Neural cell (in vitro differentiated cells): Measurements from ENCODE around the gene PPAN. TPM values are rescaled to one million over a fixed set of nuclear protein-coding genes. Genes with fewer than 3 reads are reported as not detected.

Source experiments
- H2AFZ ChIP-seq: fragments of 200-600, 300-800 bp; sonication (generic), shearing (Covaris generic); 2 replicates; pipeline ENCODE4 v1.6.0; 2014; ENCODE audit warnings: low read depth, mild to moderate bottlenecking, antibody characterized with exemption, low read length, moderate library complexity
- H3F3A ChIP-seq: fragments of 200-600 bp; shearing (Covaris generic); 2 replicates; pipeline ENCODE4 v1.6.1; 2016; ENCODE audit warnings: mild to moderate bottlenecking, moderate library complexity, mixed read lengths, antibody characterized with exemption, low read length; ENCODE audit not compliant: insufficient read depth, poor library complexity, severe bottlenecking
- H3K27ac ChIP-seq: fragments of 200-600, 300-800 bp; sonication (generic), shearing (Covaris generic); 2 replicates; pipeline ENCODE4 v1.5.1; 2014; ENCODE audit warnings: mild to moderate bottlenecking, low read length, moderate library complexity
- H3K27me3 ChIP-seq: fragments of 300-800, 200-600 bp; sonication (generic), shearing (Covaris generic); 2 replicates; pipeline ENCODE4 v1.6.0; 2014; ENCODE audit warnings: mild to moderate bottlenecking, low read depth, low read length, moderate library complexity; ENCODE audit not compliant: insufficient read depth
- H3K36me3 ChIP-seq: fragments of 300-800, 200-600 bp; sonication (generic), shearing (Covaris generic); 2 replicates; pipeline ENCODE4 v1.5.1; 2014; ENCODE audit warnings: mild to moderate bottlenecking, antibody characterized with exemption, low read length, moderate library complexity; ENCODE audit not compliant: insufficient read depth
- H3K4me2 ChIP-seq: fragments of 300-800, 200-600 bp; sonication (generic), shearing (Covaris generic); 2 replicates; pipeline ENCODE4 v1.6.0; 2014; ENCODE audit warnings: mild to moderate bottlenecking, low read length
- H3K4me3 ChIP-seq: fragments of 300-800, 200-600 bp; sonication (generic), shearing (Covaris generic); 2 replicates; pipeline ENCODE4 v1.5.1; 2014; ENCODE audit warnings: mild to moderate bottlenecking, low read length, moderate library complexity
- H3K79me2 ChIP-seq: fragments of 200-600 bp; shearing (Covaris generic); replicated peaks from 2 replicates; pipeline ENCODE4 v1.6.0; 2014; ENCODE audit warnings: mild to moderate bottlenecking, low read length, moderate library complexity; ENCODE audit not compliant: insufficient read depth
- H3K9ac ChIP-seq: fragments of 300-800, 200-600 bp; sonication (generic), shearing (Covaris generic); 2 replicates; pipeline ENCODE4 v1.6.1; 2016; ENCODE audit warnings: mild to moderate bottlenecking, low read length, mixed read lengths
- H3K9me2 ChIP-seq: fragments of 200-600 bp; shearing (Covaris generic); 2 replicates; pipeline ENCODE4 v1.6.1; 2016; ENCODE audit warnings: mild to moderate bottlenecking, low read length, mixed read lengths; ENCODE audit not compliant: insufficient read depth
- H3K9me3 ChIP-seq: fragments of 200-600, 300-800 bp; sonication (generic), shearing (Covaris generic); 2 replicates; pipeline ENCODE4 v1.6.1; 2016; ENCODE audit warnings: mild to moderate bottlenecking, mixed run types, low read length, moderate library complexity, mixed read lengths
- H4K20me1 ChIP-seq: fragments of 200-600 bp; shearing (Covaris generic); 2 replicates; pipeline ENCODE4 v1.6.1; 2016; ENCODE audit warnings: mild to moderate bottlenecking, mixed run types; ENCODE audit not compliant: insufficient read depth
- CTCF ChIP-seq: fragments of 450-650 bp; IDR thresholded peaks from 2 replicates; pipeline ENCODE4 v1.5.1; 2014; ENCODE audit warnings: antibody characterized with exemption, mild to moderate bottlenecking, moderate library complexity; ENCODE audit not compliant: poor library complexity, severe bottlenecking
- EP300 ChIP-seq: fragments of 450-650 bp; conservative IDR thresholded peaks from 2 replicates; pipeline ENCODE4 v1.6.1; 2014; ENCODE audit warnings: antibody characterized with exemption, mild to moderate bottlenecking, moderate library complexity; ENCODE audit not compliant: poor library complexity, severe bottlenecking
- EZH2 ChIP-seq: fragments of 200-600, 300-800 bp; shearing (Covaris generic), sonication (generic); IDR thresholded peaks from 2 replicates; pipeline ENCODE4 v1.6.1; 2014; ENCODE audit warnings: antibody characterized with exemption, low read length, borderline replicate concordance, mild to moderate bottlenecking; ENCODE audit not compliant: insufficient read depth, poor library complexity, severe bottlenecking
- MXI1 ChIP-seq: fragments of 450-650 bp; conservative IDR thresholded peaks from 2 replicates; pipeline ENCODE4 v1.6.1; 2014; ENCODE audit warnings: antibody characterized with exemption, mild to moderate bottlenecking; ENCODE audit not compliant: poor library complexity, severe bottlenecking
- POLR2AphosphoS5 ChIP-seq: IDR thresholded peaks from 2 replicates; pipeline ENCODE4 v1.6.1; 2012
- RAD21 ChIP-seq: fragments of 450-650 bp; conservative IDR thresholded peaks from 2 replicates; pipeline ENCODE4 v1.6.1; 2014; ENCODE audit warnings: antibody characterized with exemption, mild to moderate bottlenecking, moderate library complexity
- REST ChIP-seq: IDR thresholded peaks from 2 replicates; pipeline ENCODE4 v1.6.1; 2012; ENCODE audit warnings: borderline replicate concordance
- SMC3 ChIP-seq: fragments of 450-650 bp; conservative IDR thresholded peaks from 2 replicates; pipeline ENCODE4 v1.6.1; 2014; ENCODE audit warnings: antibody characterized with exemption, mild to moderate bottlenecking, moderate library complexity; ENCODE audit not compliant: poor library complexity
- TAF1 ChIP-seq: IDR thresholded peaks from 2 replicates; pipeline ENCODE4 v1.6.1; 2012; ENCODE audit warnings: low read depth
- polyA plus RNA-seq: library from polyadenylated mRNA; depleted of rRNA; stranded (reverse); fragments of >200 nt; gene quantifications from 2 replicates; pipeline ENCODE4 v1.2.3, GENCODE V29; 2014

PPAN gene
- polyA plus RNA-seq, 1 donor from 2014 or later = 13.9 TPM

- H3K36me3 ChIP-seq = peaks cover under 1% of the 10 kb centered on the region
- no peaks in the 10 kb centered on the region for H3K9me3 ChIP-seq
- no peaks in the 10 kb centered on the region for H3F3A ChIP-seq
- TF ChIP-seq MXI1 (no peak), RAD21 (no peak), POLR2AphosphoS5 (no peak), EZH2 (no peak), CTCF (no peak), REST (no peak), SMC3 (no peak), TAF1 (no peak), EP300 (no peak)
- peaks cover 5% of the 10 kb centered on the region for H3K79me2 ChIP-seq
- H3K27me3 ChIP-seq = no peaks in the 10 kb centered on the region
- H3K4me3 ChIP-seq = no peak overlapping the region
- no peaks in the 10 kb centered on the region for H4K20me1 ChIP-seq
- H3K4me2 ChIP-seq = no peak overlapping the region
- no peaks in the 10 kb centered on the region for H3K9me2 ChIP-seq
- no peak overlapping the region for H3K27ac ChIP-seq
- H3K9ac ChIP-seq = no peak overlapping the region
- H2AFZ ChIP-seq = no peak overlapping the region
Measured at GRCh38 chr19:10112037-10112761, 6.0 kb downstream of the PPAN start.

- peaks cover 8% of the 10 kb centered on the region for H3K36me3 ChIP-seq
- no peak overlapping the region for H3K4me3 ChIP-seq
- no peaks in the 10 kb centered on the region for H3F3A ChIP-seq
- H2AFZ ChIP-seq = no peak overlapping the region
- TF ChIP-seq EP300 = no peak
- no peak for TF ChIP-seq MXI1
- peak; percentile 50 for TF ChIP-seq CTCF
- TF ChIP-seq POLR2AphosphoS5 = no peak
- TF ChIP-seq EZH2 = no peak
- TF ChIP-seq RAD21 = peak; percentile 23
- TF ChIP-seq TAF1 = no peak
- peak; percentile 50 for TF ChIP-seq SMC3
- no peak for TF ChIP-seq REST
- no peak overlapping the region for H3K9ac ChIP-seq
- no peak overlapping the region for H3K27ac ChIP-seq
- H3K9me2 ChIP-seq = no peaks in the 10 kb centered on the region
- no peaks in the 10 kb centered on the region for H3K79me2 ChIP-seq
- H4K20me1 ChIP-seq = no peaks in the 10 kb centered on the region
- H3K4me2 ChIP-seq = no peak overlapping the region
- no peaks in the 10 kb centered on the region for H3K9me3 ChIP-seq
- no peaks in the 10 kb centered on the region for H3K27me3 ChIP-seq
Measured at GRCh38 chr19:10112895-10113591, 6.9 kb downstream of the PPAN start.
